Naive thymus-derived CD8-positive, alpha-beta T cell (primary cell): ENCODE results near the gene FAM117B. TPM values are rescaled to one million over a fixed set of nuclear protein-coding genes. Genes with fewer than 3 reads are reported as not detected.
A peak's percentile ranks its signal among the peaks of the same experiment; 100 is the strongest.

ENCODE experiments used
- ATAC-seq, 2 donors: fragments of 150-1000 bp; cut with Tn5 transposase in 1 of 2; sonication (Bioruptor Pico), chemical (Tn5 transposase) in 1 of 2; 1 replicate in 1 of 2; 2 replicates in 1 of 2; pipeline ENCODE4 v1.10.0; 2021; ENCODE audit warnings: mild to moderate bottlenecking in 2 of 2, moderate library complexity in 2 of 2
- POLR2A ChIA-PET: fragments of 350-600 bp; sonication (Branson Sonifier 250); formaldehyde crosslinking; loops from one replicate; lab custom pipeline; 2021; ENCODE audit warnings: antibody characterized with exemption; lab: Charles Lee
- DNase-seq, 10 donors: peaks; one replicate each; pipeline versions ENCODE4 v3.0.0 to v3.0.0-alpha.2; 2020 to 2022
- H3K27ac Mint-ChIP-seq, 10 donors: one replicate each; pipeline ENCODE4 v1.8.0; 2020 to 2022; ENCODE audit warnings: mild to moderate bottlenecking in 10 of 10, mixed read lengths in 10 of 10, moderate library complexity in 4 of 10, inconsistent platforms in 1 of 10
- H3K27me3 Mint-ChIP-seq, 5 donors: one replicate each; pipeline ENCODE4 v1.8.0; 2021 to 2022; ENCODE audit warnings: mixed read lengths in 5 of 5
- H3K36me3 Mint-ChIP-seq, 3 donors: one replicate each; pipeline ENCODE4 v1.8.0; 2020 to 2022; ENCODE audit warnings: mixed read lengths in 3 of 3, mild to moderate bottlenecking in 2 of 3, inconsistent platforms in 1 of 3
- H3K4me1 Mint-ChIP-seq, 4 donors: one replicate each; pipeline ENCODE4 v1.8.0; 2021 to 2022; ENCODE audit warnings: mixed read lengths in 4 of 4
- H3K4me3 Mint-ChIP-seq, 10 donors: one replicate each; pipeline ENCODE4 v1.8.0; 2020 to 2022; ENCODE audit warnings: mild to moderate bottlenecking in 10 of 10, mixed read lengths in 10 of 10, moderate library complexity in 6 of 10, inconsistent platforms in 1 of 10
- H3K9me3 Mint-ChIP-seq, 9 donors: one replicate each; pipeline ENCODE4 v1.8.0; 2020 to 2022; ENCODE audit warnings: mixed read lengths in 9 of 9, mild to moderate bottlenecking in 3 of 9, inconsistent platforms in 1 of 9, moderate library complexity in 1 of 9
- polyA plus RNA-seq, 3 donors: library from polyadenylated mRNA; unstranded; fragments of 300-500 nt; fragmentation: Illumina TruSeq; gene quantifications; one replicate each; pipeline ENCODE4 v1.2.3, GENCODE V29; 2021
- total RNA-seq, 8 experiments: library from RNA in 2 of 8; stranded (reverse) in 2 of 8; gene quantifications; one replicate each; pipeline ENCODE4 v1.2.3 and lab custom pipeline; 2021 to 2026

FAM117B gene
- total and polyA plus RNA-seq, 5 experiments from 2014 or later = 11.0 to 57.2 (median 24.4) TPM

- peak overlapping the region in 2 of 10 donors; percentile 28 to 69 for H3K27ac Mint-ChIP-seq
- H3K4me3 Mint-ChIP-seq = peak overlapping the region in 1 of 10 donors; percentile 32
- POLR2A ChIA-PET = no interaction called here
- DNase-seq (no peak), ATAC-seq (no peak)
- peaks cover 19 to 28% (median 22%) of the 10 kb centered on the region in 4 donors for H3K4me1 Mint-ChIP-seq
- peaks cover 17 to 54% (median 33%) of the 10 kb centered on the region in 9 donors for H3K9me3 Mint-ChIP-seq
- peaks cover 46 to 68% (median 56%) of the 10 kb centered on the region in 3 donors for H3K36me3 Mint-ChIP-seq
- no peaks in the 10 kb centered on the region for H3K27me3 Mint-ChIP-seq
These were observed 108.8 kb downstream of the FAM117B start for GRCh38 chr2:202743613-202744012.

- Mint-ChIP-seq H3K27me3 (no peaks in the 10 kb centered on the region), H3K36me3 (peaks cover 25 to 47% (median 30%) of the 10 kb centered on the region in 3 donors), H3K9me3 (peaks cover 5 to 28% (median 18%) of the 10 kb centered on the region in 9 donors), H3K4me1 (peaks cover 39 to 75% (median 63%) of the 10 kb centered on the region in 4 donors), H3K27ac (peak overlapping the region in 9 of 10 donors; percentile 53 to 96 (median 87)), H3K4me3 (peak overlapping the region in 1 of 10 donors; percentile 37)
- DNase-seq (no peak), ATAC-seq (no peak)
- POLR2A ChIA-PET = interaction anchor here (1.5 to 3.9 kb wide), 2 partner anchors 9 to 114 kb away, joined by 3 to 34 read pairs; partner anchors contain the start of gene FAM117B
These were observed 114.7 kb downstream of the FAM117B start for GRCh38 chr2:202749477-202749876.

- Mint-ChIP-seq H3K36me3 (peaks cover 25 to 45% (median 27%) of the 10 kb centered on the region in 3 donors), H3K27ac (peak overlapping the region; percentile 32 to 96 (median 88)), H3K4me3 (peak overlapping the region; percentile 2 to 84 (median 62)), H3K9me3 (peaks cover 0 to 17% (median 10%) of the 10 kb centered on the region in 9 donors), H3K27me3 (no peaks in the 10 kb centered on the region), H3K4me1 (peaks cover 37 to 82% (median 60%) of the 10 kb centered on the region in 4 donors)
- ATAC-seq (peak; percentile 46 to 59), DNase-seq (peak in 2 of 10 donors; percentile 16 to 31)
- POLR2A ChIA-PET = interaction anchor here (0.7 to 3.9 kb wide), 6 partner anchors 7 to 116 kb away, joined by 3 to 34 read pairs (median 5); partner anchors contain the start of gene FAM117B
These were observed 116.1 kb downstream of the FAM117B start for GRCh38 chr2:202750763-202751427.

- Mint-ChIP-seq H3K27ac (peak overlapping the region in 9 of 10 donors; percentile 53 to 90 (median 81)), H3K9me3 (peaks cover 0 to 8% (median 2%) of the 10 kb centered on the region in 9 donors), H3K27me3 (no peaks in the 10 kb centered on the region), H3K4me3 (peak overlapping the region in 6 of 10 donors; percentile 7 to 60 (median 13)), H3K36me3 (peaks cover 15 to 34% (median 33%) of the 10 kb centered on the region in 3 donors), H3K4me1 (peaks cover 32 to 84% (median 55%) of the 10 kb centered on the region in 4 donors)
- peak; percentile 72 to 90 for ATAC-seq
- POLR2A ChIA-PET = interaction anchor here (0.7 to 3.9 kb wide), 12 partner anchors 9 to 177 kb away, joined by 3 to 34 read pairs (median 4); partner anchors contain the start of gene FAM117B
- DNase-seq = peak in 3 of 10 donors; percentile 19 to 37 (median 30)
These were observed 117.3 kb downstream of the FAM117B start for GRCh38 chr2:202752071-202752470.

- peaks cover 0 to 4% (median 0%) of the 10 kb centered on the region in 9 donors for H3K9me3 Mint-ChIP-seq
- POLR2A ChIA-PET = interaction anchor here (2.4 kb wide), 1 partner anchor 120 kb away, joined by 13 read pairs; the partner anchor contains the start of gene FAM117B
- DNase-seq (no peak), ATAC-seq (no peak)
- H3K27ac Mint-ChIP-seq = peak overlapping the region; percentile 22 to 89 (median 74)
- no peaks in the 10 kb centered on the region for H3K27me3 Mint-ChIP-seq
- H3K4me3 Mint-ChIP-seq = peak overlapping the region in 1 of 10 donors; percentile 33
- peaks cover 6 to 60% (median 31%) of the 10 kb centered on the region in 3 donors for H3K36me3 Mint-ChIP-seq
- H3K4me1 Mint-ChIP-seq = peaks cover 24 to 69% (median 42%) of the 10 kb centered on the region in 4 donors
These were observed 120.2 kb downstream of the FAM117B start for GRCh38 chr2:202754936-202755335.

GRCh38 chr2:202756598-202756997, 121.8 kb downstream of the FAM117B start:
- Mint-ChIP-seq H3K4me1 (peaks cover 26 to 69% (median 40%) of the 10 kb centered on the region in 4 donors), H3K36me3 (peaks cover 12 to 71% (median 35%) of the 10 kb centered on the region in 3 donors), H3K9me3 (peaks cover 0 to 4% (median 0%) of the 10 kb centered on the region in 9 donors), H3K4me3 (no peak overlapping the region), H3K27me3 (no peaks in the 10 kb centered on the region), H3K27ac (peak overlapping the region in 6 of 10 donors; percentile 8 to 77 (median 51))
- DNase-seq = no peak
- no peak for ATAC-seq
- POLR2A ChIA-PET = interaction anchor here (0.7 to 2.4 kb wide), 2 partner anchors 122 to 1276 kb away, joined by 3 to 13 read pairs; partner anchors contain the start of gene FAM117B

GRCh38 chr2:202757339-202757738, 122.6 kb downstream of the FAM117B start:
- DNase-seq = no peak
- no peak for ATAC-seq
- no peaks in the 10 kb centered on the region for H3K27me3 Mint-ChIP-seq
- POLR2A ChIA-PET = no interaction called here
- peak overlapping the region in 7 of 10 donors; percentile 25 to 75 (median 51) for H3K27ac Mint-ChIP-seq
- peaks cover 12 to 71% (median 34%) of the 10 kb centered on the region in 3 donors for H3K36me3 Mint-ChIP-seq
- H3K9me3 Mint-ChIP-seq = peaks cover 0 to 4% (median 0%) of the 10 kb centered on the region in 9 donors
- no peak overlapping the region for H3K4me3 Mint-ChIP-seq
- H3K4me1 Mint-ChIP-seq = peaks cover 24 to 68% (median 40%) of the 10 kb centered on the region in 4 donors

GRCh38 chr2:202758128-202758527, 123.4 kb downstream of the FAM117B start:
- ATAC-seq = no peak
- H3K36me3 Mint-ChIP-seq = peaks cover 12 to 68% (median 33%) of the 10 kb centered on the region in 3 donors

GRCh38 chr2:202758604-202759003, 123.8 kb downstream of the FAM117B start:
- DNase-seq (no peak), ATAC-seq (no peak)
- Mint-ChIP-seq H3K4me3 (peak overlapping the region in 2 of 10 donors; percentile 30), H3K4me1 (peaks cover 21 to 73% (median 43%) of the 10 kb centered on the region in 4 donors), H3K36me3 (peaks cover 12 to 67% (median 30%) of the 10 kb centered on the region in 3 donors), H3K9me3 (peaks cover 0 to 4% (median 0%) of the 10 kb centered on the region in 9 donors), H3K27ac (peak overlapping the region in 9 of 10 donors; percentile 11 to 90 (median 47)), H3K27me3 (no peaks in the 10 kb centered on the region)
- POLR2A ChIA-PET = interaction anchor here (0.6 to 1.1 kb wide), 3 partner anchors 8 to 196 kb away, joined by 3 to 5 read pairs (median 5); no protein-coding TSS in a partner anchor

More at GRCh38 chr2:202758128-202758527, 123.4 kb downstream of the FAM117B start:
- no peaks in the 10 kb centered on the region for H3K27me3 Mint-ChIP-seq
- peaks cover 24 to 73% (median 43%) of the 10 kb centered on the region in 4 donors for H3K4me1 Mint-ChIP-seq
- H3K27ac Mint-ChIP-seq = peak overlapping the region in 5 of 10 donors; percentile 45 to 90 (median 63)
- H3K4me3 Mint-ChIP-seq = no peak overlapping the region
- POLR2A ChIA-PET = interaction anchor here (0.6 to 1.1 kb wide), 2 partner anchors 8 to 82 kb away, joined by 3 to 5 read pairs; no protein-coding TSS in a partner anchor
- peaks cover 0 to 4% (median 0%) of the 10 kb centered on the region in 9 donors for H3K9me3 Mint-ChIP-seq
- DNase-seq = no peak

GRCh38 chr2:202760848-202761247, 126.1 kb downstream of the FAM117B start:
- Mint-ChIP-seq H3K4me1 (peaks cover 20 to 73% (median 55%) of the 10 kb centered on the region in 4 donors), H3K36me3 (peaks cover 10 to 60% (median 21%) of the 10 kb centered on the region in 3 donors), H3K4me3 (peak overlapping the region in 7 of 10 donors; percentile 0 to 76 (median 46)), H3K27me3 (no peaks in the 10 kb centered on the region), H3K9me3 (no peaks in the 10 kb centered on the region), H3K27ac (peak overlapping the region; percentile 54 to 94 (median 88))
- ATAC-seq = peak in 1 of 2 donors; percentile 17
- POLR2A ChIA-PET = interaction anchor here (1.0 to 5.2 kb wide), 3 partner anchors 9 to 126 kb away, joined by 4 to 47 read pairs (median 4); partner anchors contain the start of gene FAM117B
- DNase-seq = no peak

- peak overlapping the region; percentile 54 to 96 (median 90) for H3K27ac Mint-ChIP-seq
- no peaks in the 10 kb centered on the region for H3K9me3 Mint-ChIP-seq
- DNase-seq (peak in 6 of 10 donors; percentile 21 to 83 (median 58)), ATAC-seq (peak; percentile 89 to 97)
- POLR2A ChIA-PET = interaction anchor here (0.5 to 5.2 kb wide), 5 partner anchors 11 to 174 kb away, joined by 3 to 47 read pairs (median 3); partner anchors contain the start of gene FAM117B
- H3K27me3 Mint-ChIP-seq = no peaks in the 10 kb centered on the region
- H3K4me3 Mint-ChIP-seq = peak overlapping the region; percentile 51 to 86 (median 70)
- H3K4me1 Mint-ChIP-seq = peaks cover 20 to 77% (median 57%) of the 10 kb centered on the region in 4 donors
- H3K36me3 Mint-ChIP-seq = peaks cover 9 to 54% (median 18%) of the 10 kb centered on the region in 3 donors
These were observed 127.8 kb downstream of the FAM117B start for GRCh38 chr2:202762556-202762955.
